Measurements from ENCODE around the gene MRGPRG.

The MRGPRG gene

DNA sequence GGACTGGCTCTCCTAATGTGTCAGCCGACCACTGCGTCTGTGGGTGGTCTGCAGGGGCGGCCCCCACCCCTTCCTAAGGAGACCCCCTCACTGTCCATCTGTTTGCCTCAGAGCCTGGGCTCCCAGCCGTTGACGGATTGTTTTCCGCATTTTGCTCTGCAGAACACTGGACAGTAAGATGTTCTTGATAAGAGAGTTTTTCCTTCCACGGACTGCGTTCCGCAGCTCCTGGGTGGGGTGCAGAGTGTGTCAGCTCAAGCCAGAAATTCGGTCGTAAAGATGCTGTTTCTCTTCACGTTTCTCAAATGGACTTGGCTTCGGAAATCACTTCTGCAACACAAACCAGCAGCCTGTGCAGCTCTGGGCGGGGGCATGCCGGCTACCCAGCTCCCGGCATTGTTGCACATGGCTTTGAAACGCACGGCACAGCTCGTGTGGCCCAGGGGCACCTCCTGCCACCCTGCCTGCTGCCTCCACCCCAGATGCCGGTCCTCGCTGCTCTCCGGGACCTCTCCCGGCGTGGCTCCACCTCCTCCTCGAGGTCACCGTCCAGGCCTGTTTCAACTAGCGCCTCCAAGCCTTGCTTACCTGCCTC is 2.9 kb upstream of the MRGPRG start:
- DNase-seq (ENCODE audit: low spot score), result no peak
- H3K27me3 Mint-ChIP-seq (ENCODE audit: low read depth), result peaks cover 4% of the 10 kb centered on the region

DNA sequence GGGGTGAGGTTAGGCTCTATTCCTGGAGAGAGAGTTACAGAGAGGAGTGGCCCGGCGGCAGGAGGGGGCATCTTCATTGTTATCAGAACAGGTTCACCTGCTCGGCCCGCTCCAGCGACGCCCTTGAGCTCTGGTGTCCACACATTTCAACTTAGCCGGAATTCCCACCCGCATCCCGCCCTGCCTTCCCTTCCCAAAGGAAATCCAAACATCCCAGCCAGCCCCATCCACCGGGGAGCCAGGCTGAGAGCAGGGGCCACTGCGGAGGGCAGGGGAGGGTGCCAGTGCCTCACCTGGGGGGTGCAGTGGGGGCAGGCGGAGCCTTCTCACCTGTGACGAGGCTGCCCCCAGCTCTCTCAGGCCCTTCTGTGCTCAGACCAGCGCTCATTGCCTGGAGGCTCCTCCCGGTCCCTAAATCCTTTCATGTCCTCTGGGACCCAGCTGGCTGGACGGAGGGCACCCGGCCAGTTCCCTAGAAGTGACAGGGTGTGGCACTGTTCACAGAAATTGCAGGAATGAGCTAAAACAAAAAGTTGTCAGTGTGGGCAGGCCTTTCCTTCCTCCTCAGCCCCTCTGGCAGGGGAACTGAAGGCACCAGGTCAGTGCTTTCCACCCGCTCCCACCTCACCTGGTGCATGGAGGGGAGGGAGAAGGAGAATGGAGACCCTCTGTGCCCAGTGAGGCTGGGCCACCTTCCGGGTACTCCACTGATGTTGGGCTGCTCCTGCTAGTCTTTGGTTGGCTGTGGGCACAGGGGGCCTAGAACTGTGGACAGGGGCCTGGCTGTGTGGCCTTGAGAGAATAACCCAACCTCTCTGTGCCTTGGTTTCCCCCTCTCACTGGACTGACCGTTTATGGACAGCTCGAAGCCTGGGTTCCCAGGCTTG is 2.2 kb upstream of the MRGPRG start:
- no peak overlapping the region for H3K27ac Mint-ChIP-seq
- DNase-seq (ENCODE audit: low spot score), result no peak
- H3K4me1 Mint-ChIP-seq (ENCODE audit: low read depth), result peaks cover 6% of the 10 kb centered on the region
- H3K4me3 Mint-ChIP-seq, result no peak overlapping the region
- H3K36me3 Mint-ChIP-seq (ENCODE audit: low read depth), result no peaks in the 10 kb centered on the region
- peaks cover 4% of the 10 kb centered on the region for H3K27me3 Mint-ChIP-seq (ENCODE audit: low read depth)
- no peaks in the 10 kb centered on the region for H3K9me3 Mint-ChIP-seq

More for the DNA sequence above, 2.9 kb upstream of the MRGPRG start:
- Mint-ChIP-seq H3K4me3 (no peak overlapping the region), H3K9me3 (no peaks in the 10 kb centered on the region), H3K36me3 (ENCODE audit: low read depth) (no peaks in the 10 kb centered on the region), H3K27ac (no peak overlapping the region), H3K4me1 (ENCODE audit: low read depth) (peaks cover 6% of the 10 kb centered on the region)

DNA sequence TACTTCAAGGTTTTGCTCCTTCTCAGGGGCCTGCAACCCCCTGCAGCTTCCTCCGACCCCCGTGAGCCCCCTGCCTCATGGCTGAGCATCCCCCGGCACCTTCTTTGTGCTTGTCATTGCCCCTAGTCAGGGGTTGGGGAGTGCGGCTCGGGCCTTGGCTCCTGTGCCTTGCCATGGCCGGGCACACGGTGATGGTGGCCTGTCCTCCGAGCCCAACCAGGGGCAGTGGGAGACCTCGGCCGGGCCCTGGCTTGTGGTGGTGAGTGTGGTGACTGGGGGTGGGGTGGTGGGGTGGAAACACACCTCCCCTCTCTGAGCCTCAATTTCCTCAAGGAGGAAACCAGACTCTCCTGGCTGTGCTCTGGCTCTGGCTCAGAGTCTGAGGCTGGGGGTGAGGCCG is 1.5 kb upstream of the MRGPRG start:
- H3K27ac Mint-ChIP-seq, result no peak overlapping the region
- H3K4me1 Mint-ChIP-seq (ENCODE audit: low read depth), result peaks cover 6% of the 10 kb centered on the region
- DNase-seq (ENCODE audit: low spot score), result no peak
- no peaks in the 10 kb centered on the region for H3K9me3 Mint-ChIP-seq
- peaks cover 4% of the 10 kb centered on the region for H3K27me3 Mint-ChIP-seq (ENCODE audit: low read depth)
- no peak overlapping the region for H3K4me3 Mint-ChIP-seq
- no peaks in the 10 kb centered on the region for H3K36me3 Mint-ChIP-seq (ENCODE audit: low read depth)

- Mint-ChIP-seq H3K4me1 (ENCODE audit: low read depth) (peaks cover 6% of the 10 kb centered on the region), H3K36me3 (ENCODE audit: low read depth) (no peaks in the 10 kb centered on the region), H3K9me3 (no peaks in the 10 kb centered on the region), H3K4me3 (no peak overlapping the region), H3K27ac (no peak overlapping the region), H3K27me3 (ENCODE audit: low read depth) (peaks cover 4% of the 10 kb centered on the region)
- DNase-seq (ENCODE audit: low spot score), result no peak
Measured at GRCh38 chr11:3219281-3219892, 774 bp upstream of the MRGPRG start.

DNA sequence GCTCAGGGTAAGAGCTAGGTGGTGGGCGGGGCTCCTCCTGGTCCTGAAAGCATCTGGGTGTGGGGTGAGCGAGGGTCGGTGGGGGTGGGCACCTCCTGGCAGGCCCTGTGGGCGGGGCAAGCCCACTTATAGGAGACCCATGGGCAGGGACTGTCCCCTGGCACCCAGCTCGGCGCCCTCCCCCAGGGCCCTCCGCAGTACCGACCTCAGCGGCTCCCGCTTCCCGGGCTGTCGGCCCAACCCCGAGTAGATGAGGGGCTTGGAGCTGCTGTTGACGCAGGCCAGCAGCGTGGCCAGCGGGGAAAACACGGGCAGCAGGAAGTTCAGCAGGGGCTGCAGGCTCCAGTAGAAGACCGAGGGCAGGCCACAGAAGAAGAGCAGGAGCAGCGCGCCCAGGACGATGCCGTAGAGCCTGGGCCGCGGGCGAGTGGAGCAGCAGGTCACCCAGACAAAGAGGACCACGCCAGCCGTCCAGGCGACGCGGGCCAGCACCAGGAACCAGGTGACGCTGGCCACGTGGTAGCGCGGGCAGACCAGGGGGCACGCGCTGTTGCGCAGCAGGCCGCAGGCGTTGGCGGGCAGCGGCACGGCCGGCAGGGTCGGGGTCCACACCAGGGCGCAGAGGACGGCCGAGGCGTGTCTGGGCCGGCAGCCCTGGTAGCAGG is 663 bp downstream of the MRGPRG start:
- no peaks in the 10 kb centered on the region for H3K9me3 Mint-ChIP-seq
- no peaks in the 10 kb centered on the region for H3K36me3 Mint-ChIP-seq (ENCODE audit: low read depth)
- H3K4me3 Mint-ChIP-seq, result no peak overlapping the region
- peaks cover 6% of the 10 kb centered on the region for H3K27me3 Mint-ChIP-seq (ENCODE audit: low read depth)
- DNase-seq (ENCODE audit: low spot score), result no peak
- peaks cover 5% of the 10 kb centered on the region for H3K4me1 Mint-ChIP-seq (ENCODE audit: low read depth)
- H3K27ac Mint-ChIP-seq, result no peak overlapping the region

- no peak for DNase-seq (ENCODE audit: low spot score)
- H3K4me1 Mint-ChIP-seq (ENCODE audit: low read depth), result peaks cover 5% of the 10 kb centered on the region
- no peak overlapping the region for H3K4me3 Mint-ChIP-seq
- no peaks in the 10 kb centered on the region for H3K9me3 Mint-ChIP-seq
- peaks cover 9% of the 10 kb centered on the region for H3K27me3 Mint-ChIP-seq (ENCODE audit: low read depth)
- no peak overlapping the region for H3K27ac Mint-ChIP-seq
- H3K36me3 Mint-ChIP-seq (ENCODE audit: low read depth), result no peaks in the 10 kb centered on the region
Measured at GRCh38 chr11:3216027-3216525, 2.5 kb downstream of the MRGPRG start.

- no peaks in the 10 kb centered on the region for H3K36me3 Mint-ChIP-seq (ENCODE audit: low read depth)
- no peaks in the 10 kb centered on the region for H3K9me3 Mint-ChIP-seq
- H3K4me1 Mint-ChIP-seq (ENCODE audit: low read depth), result peaks cover 5% of the 10 kb centered on the region
- H3K27ac Mint-ChIP-seq, result no peak overlapping the region
- H3K27me3 Mint-ChIP-seq (ENCODE audit: low read depth), result peaks cover 9% of the 10 kb centered on the region
- no peak for DNase-seq (ENCODE audit: low spot score)
- H3K4me3 Mint-ChIP-seq, result no peak overlapping the region
Measured at GRCh38 chr11:3215346-3216026, 3.1 kb downstream of the MRGPRG start.

- Mint-ChIP-seq H3K4me1 (ENCODE audit: low read depth) (peaks cover 5% of the 10 kb centered on the region), H3K36me3 (ENCODE audit: low read depth) (no peaks in the 10 kb centered on the region), H3K4me3 (no peak overlapping the region), H3K9me3 (no peaks in the 10 kb centered on the region), H3K27me3 (ENCODE audit: low read depth) (peaks cover 9% of the 10 kb centered on the region), H3K27ac (no peak overlapping the region)
- DNase-seq (ENCODE audit: low spot score), result no peak
Measured at GRCh38 chr11:3214420-3214699, 4.3 kb downstream of the MRGPRG start.

- H3K27me3 Mint-ChIP-seq (ENCODE audit: low read depth), result peaks cover 9% of the 10 kb centered on the region
- no peaks in the 10 kb centered on the region for H3K36me3 Mint-ChIP-seq (ENCODE audit: low read depth)
- no peaks in the 10 kb centered on the region for H3K9me3 Mint-ChIP-seq
- no peak for DNase-seq (ENCODE audit: low spot score)
- no peak overlapping the region for H3K27ac Mint-ChIP-seq
- H3K4me1 Mint-ChIP-seq (ENCODE audit: low read depth), result peaks cover 5% of the 10 kb centered on the region
- no peak overlapping the region for H3K4me3 Mint-ChIP-seq
Measured at GRCh38 chr11:3213659-3214419, 4.8 kb downstream of the MRGPRG start.

DNA sequence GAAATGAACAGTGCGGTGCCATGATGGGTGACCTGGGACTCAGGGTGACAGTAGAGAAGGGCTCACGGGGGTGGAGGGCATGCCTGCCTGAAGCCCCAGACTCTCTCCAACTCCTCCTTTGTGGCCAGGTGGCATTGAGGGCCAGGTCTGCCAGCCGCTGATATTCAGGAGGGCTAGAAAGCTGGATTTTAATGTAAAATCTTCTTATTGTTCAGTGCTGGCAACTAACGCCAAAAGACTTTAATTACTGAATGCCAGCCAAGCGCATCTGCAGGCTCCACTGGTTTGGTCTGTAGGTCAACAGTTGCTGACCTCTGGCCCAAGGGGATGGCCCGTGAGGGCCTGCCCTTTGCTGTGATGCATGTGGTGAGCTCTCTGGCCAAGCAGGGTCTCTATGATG is 10.3 kb downstream of the MRGPRG start:
- Mint-ChIP-seq H3K27me3 (ENCODE audit: low read depth) (peaks cover 3% of the 10 kb centered on the region), H3K4me3 (no peak overlapping the region)

DNA sequence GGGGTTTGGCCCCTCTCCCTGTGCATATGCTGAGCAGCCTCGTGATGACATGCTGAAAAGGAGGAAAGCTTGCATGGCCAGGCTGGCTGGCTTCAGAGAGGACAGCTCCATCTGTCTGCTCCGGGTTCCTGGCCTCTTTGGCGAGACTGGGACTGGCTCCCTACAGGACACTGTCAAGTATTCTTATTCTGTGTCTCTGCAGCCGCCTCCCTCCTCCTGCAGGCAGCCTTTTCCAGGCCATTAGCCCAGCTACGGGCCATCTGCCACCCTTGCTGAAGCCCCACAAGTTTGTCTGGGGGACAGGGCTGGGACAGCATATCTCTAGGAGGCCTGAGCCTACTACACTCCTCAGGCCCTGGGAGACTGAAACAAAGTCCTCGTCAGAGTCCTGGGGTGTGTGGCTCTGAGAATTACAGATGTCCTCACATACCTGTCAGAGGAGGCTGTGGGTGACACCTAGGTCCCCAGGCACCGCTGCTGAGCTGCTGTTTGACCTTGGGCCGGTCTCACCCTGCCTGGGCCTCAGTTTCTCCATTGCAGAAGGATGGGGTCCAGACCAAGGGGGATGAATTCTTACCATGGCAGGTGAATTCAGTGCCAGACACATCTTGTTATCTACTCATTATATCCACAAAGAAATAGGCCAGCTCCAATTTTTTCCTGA is 11.0 kb downstream of the MRGPRG start:
- H3K4me3 Mint-ChIP-seq, result no peak overlapping the region
- H3K9me3 Mint-ChIP-seq, result no peaks in the 10 kb centered on the region
- no peaks in the 10 kb centered on the region for H3K4me1 Mint-ChIP-seq (ENCODE audit: low read depth)
- H3K36me3 Mint-ChIP-seq (ENCODE audit: low read depth), result no peaks in the 10 kb centered on the region
- H3K27ac Mint-ChIP-seq, result no peak overlapping the region
- H3K27me3 Mint-ChIP-seq (ENCODE audit: low read depth), result peaks cover 4% of the 10 kb centered on the region
- DNase-seq (ENCODE audit: low spot score), result no peak

More for the DNA sequence above, 10.3 kb downstream of the MRGPRG start:
- DNase-seq (ENCODE audit: low spot score), result no peak
- H3K9me3 Mint-ChIP-seq, result no peaks in the 10 kb centered on the region
- no peaks in the 10 kb centered on the region for H3K4me1 Mint-ChIP-seq (ENCODE audit: low read depth)
- H3K27ac Mint-ChIP-seq, result no peak overlapping the region
- no peaks in the 10 kb centered on the region for H3K36me3 Mint-ChIP-seq (ENCODE audit: low read depth)

GRCh38 chr11:3206922-3207204 is 11.8 kb downstream of the MRGPRG start:
- Mint-ChIP-seq H3K9me3 (no peaks in the 10 kb centered on the region), H3K4me3 (no peak overlapping the region), H3K27ac (no peak overlapping the region), H3K4me1 (ENCODE audit: low read depth) (no peaks in the 10 kb centered on the region), H3K27me3 (ENCODE audit: low read depth) (peaks cover 4% of the 10 kb centered on the region), H3K36me3 (ENCODE audit: low read depth) (no peaks in the 10 kb centered on the region)
- no peak for DNase-seq (ENCODE audit: low spot score)
